ENCODE measurements around the gene TOP1. TPM values are rescaled to one million over a fixed set of nuclear protein-coding genes. Genes with fewer than 3 reads are reported as not detected.

TOP1 gene
- total and polyA plus RNA-seq, 2 of the 4 experiments (the other 2 are of a cell fraction) = 14.0 to 21.5 TPM

DNA sequence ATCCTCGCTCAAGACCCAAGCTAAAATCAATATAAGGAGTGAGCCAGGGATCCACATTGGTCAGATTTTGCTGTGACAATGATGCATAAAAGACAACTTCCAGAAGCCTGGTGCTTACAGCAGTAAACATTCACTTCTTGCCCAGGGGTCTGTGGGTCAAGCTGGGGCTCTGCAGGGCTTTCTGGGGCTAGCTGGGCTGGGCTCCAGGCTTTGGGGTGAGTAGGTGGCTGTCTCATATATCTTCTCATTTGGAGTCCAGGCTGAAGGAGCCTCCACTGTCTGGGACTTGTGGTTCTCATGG, 25.8 kb upstream of the TOP1 start:
- H3K23ac ChIP-seq (ENCODE audit: low read depth, low read length) = peak overlapping the region; percentile 63; the same call in 1 of the 2 replicates
- peak overlapping the region; percentile 79 for H3K18ac ChIP-seq (ENCODE audit: low read depth, low read length)
- peak overlapping the region; percentile 85 for H3K4ac ChIP-seq (ENCODE audit: low read depth, low read length)
- H3K79me1 ChIP-seq (ENCODE audit: low read depth in 1 of 2, low read length in 2 of 2) = peaks cover 4 to 54% of the 10 kb centered on the region in 2 experiments; a peak in 3 of 4 replicates
- peak overlapping the region; percentile 95 for H2BK120ac ChIP-seq (ENCODE audit: low read depth, low read length)
- H3K9me1 ChIP-seq (ENCODE audit: insufficient read depth, low read length) = peaks cover 24% of the 10 kb centered on the region
- peak overlapping the region; percentile 94 for H2AK5ac ChIP-seq (ENCODE audit: low read depth, low read length)
- H2BK15ac ChIP-seq (ENCODE audit: low read depth, low read length) = peak overlapping the region; percentile 63; the same call in 2 of the 3 replicates
- peaks cover 24% of the 10 kb centered on the region for H3K4me1 ChIP-seq (ENCODE audit: control insufficient read depth, insufficient read depth, low read length)
- H3K9me3 ChIP-seq (ENCODE audit: control insufficient read depth, insufficient read depth, low read length) = no peaks in the 10 kb centered on the region
- in situ Hi-C loops (cut with MboI; ENCODE audit: low sequenced_read_pairs) = no loop called here
- no peaks in the 10 kb centered on the region; the same call in 1 of the 2 replicates for H4K20me1 ChIP-seq (ENCODE audit: insufficient read depth, low read length)
- peak overlapping the region; percentile 89 for H2BK20ac ChIP-seq (ENCODE audit: low read depth, low read length)
- peak overlapping the region; percentile 95 for H4K91ac ChIP-seq (ENCODE audit: insufficient read depth, low read depth, low read length)
- WGBS, 2 experiments (ENCODE audit: extremely low coverage in 2 of 2, insufficient read length in 1 of 2) = no CpG with 5 or more reads among the region's 1 CpG
- peak overlapping the region; percentile 87 for H3K14ac ChIP-seq (replicated peaks; ENCODE audit: low read depth, low read length)
- DNase-seq = no peak
- BruUV-seq (replicated peaks) = no TSS peak
- H4K5ac ChIP-seq (ENCODE audit: low read depth, low read length) = peak overlapping the region; percentile 53
- H2AFZ ChIP-seq (replicated peaks; ENCODE audit: low read length, poor library complexity) = peak overlapping the region; percentile 83
- ATAC-seq (ENCODE audit: low read depth) = no peak
- peak overlapping the region; percentile 13 for H3K4me2 ChIP-seq (ENCODE audit: low read depth, low read length)
- CTCF ChIA-PET = interaction anchor here (0.6 to 1.2 kb wide), 2 partner anchors 12 to 481 kb away, joined by 3 to 6 read pairs; no protein-coding TSS in a partner anchor
- H3K9ac ChIP-seq (ENCODE audit: low read depth, low read length) = peak overlapping the region; percentile 8; the same call in 1 of the 2 replicates
- H4K8ac ChIP-seq (ENCODE audit: low read depth in 2 of 2, low read length in 2 of 2) = peak overlapping the region; percentile 22 to 65
- TF ChIP-seq RFX5 (IDR thresholded peaks at IDR 0.05; ENCODE audit: low read depth, low read length) (no peak), MAFK (IDR thresholded peaks at IDR 0.05; ENCODE audit: low read depth, low read length) (no peak), POLR2A (IDR thresholded peaks at IDR 0.05; ENCODE audit: low read depth, low read length) (no peak), FOS (IDR thresholded peaks at IDR 0.05; ENCODE audit: low read depth, low read length) (no peak), NFE2L2 (IDR thresholded peaks at IDR 0.05; ENCODE audit: low read depth, low read length) (no peak), CEBPB (IDR thresholded peaks at IDR 0.05; ENCODE audit: low read depth, low read length) (no peak), MXI1 (IDR thresholded peaks at IDR 0.05; ENCODE audit: borderline replicate concordance, low read depth, low read length) (no peak), RAD21 (IDR thresholded peaks at IDR 0.05; ENCODE audit: low read length) (no peak), CHD1 (IDR thresholded peaks at IDR 0.05; ENCODE audit: low read depth, low read length) (no peak), BHLHE40 (IDR thresholded peaks at IDR 0.05; ENCODE audit: low read depth, low read length) (no peak), RCOR1 (IDR thresholded peaks at IDR 0.05; ENCODE audit: insufficient replicate concordance, low read length) (no peak)
- TF ChIP-seq, protein P1, sequence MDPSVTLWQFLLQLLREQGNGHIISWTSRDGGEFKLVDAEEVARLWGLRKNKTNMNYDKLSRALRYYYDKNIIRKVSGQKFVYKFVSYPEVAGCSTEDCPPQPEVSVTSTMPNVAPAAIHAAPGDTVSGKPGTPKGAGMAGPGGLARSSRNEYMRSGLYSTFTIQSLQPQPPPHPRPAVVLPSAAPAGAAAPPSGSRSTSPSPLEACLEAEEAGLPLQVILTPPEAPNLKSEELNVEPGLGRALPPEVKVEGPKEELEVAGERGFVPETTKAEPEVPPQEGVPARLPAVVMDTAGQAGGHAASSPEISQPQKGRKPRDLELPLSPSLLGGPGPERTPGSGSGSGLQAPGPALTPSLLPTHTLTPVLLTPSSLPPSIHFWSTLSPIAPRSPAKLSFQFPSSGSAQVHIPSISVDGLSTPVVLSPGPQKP (IDR thresholded peaks at IDR 0.05; ENCODE audit: borderline replicate concordance, low read depth, low read length) = no peak
- dilution Hi-C loops (cut with HindIII; ENCODE audit: low sequenced_read_pairs, unreplicated experiment) = no loop called here
- peak overlapping the region; percentile 48 for H2AK9ac ChIP-seq (replicated peaks; ENCODE audit: low read depth, low read length, poor library complexity)
- peak overlapping the region; percentile 87 for H3K27ac ChIP-seq (ENCODE audit: insufficient read depth, low read length)
- intact Hi-C loops (cut with micrococcal nuclease) = no loop called here
- peak overlapping the region; percentile 90 for H2BK5ac ChIP-seq (ENCODE audit: low read depth, low read length, poor library complexity, severe bottlenecking)
- no peaks in the 10 kb centered on the region for H3K36me3 ChIP-seq (ENCODE audit: control insufficient read depth, insufficient read depth, low read length)
- POLR2A ChIA-PET (ENCODE audit: unreplicated experiment) = no interaction called here
- no peaks in the 10 kb centered on the region for H3K27me3 ChIP-seq (ENCODE audit: control insufficient read depth, insufficient read depth, low read length)
- H3K56ac ChIP-seq (ENCODE audit: extremely low read depth, insufficient read depth, low read length) = peak overlapping the region; percentile 85
- no peak overlapping the region for H3K4me3 ChIP-seq (ENCODE audit: insufficient read depth, low read depth, low read length)
